ENCODE measurements around the gene SH3PXD2A. TPM values are rescaled to one million over a fixed set of nuclear protein-coding genes. Genes with fewer than 3 reads are reported as not detected.

SH3PXD2A gene
- polyA plus RNA-seq, 3 donors = 3.0 to 61.0 (median 36.1) TPM

GRCh38 chr10:103696411-103697145 lies 158.8 kb downstream of the SH3PXD2A start:
- no peak overlapping the region for H3K27ac ChIP-seq (ENCODE audit: low read depth, low read length)
- WGBS, 3 donors = 16 to 57% (median 20%) methylated on average over 10 of the region's 10 CpGs

GRCh38 chr10:103696094-103696410 lies 159.3 kb downstream of the SH3PXD2A start:
- no peak overlapping the region for H3K27ac ChIP-seq (ENCODE audit: low read depth, low read length)
- WGBS, 3 donors = 80 to 93% (median 81%) methylated on average over 5 of the region's 5 CpGs

- H3K27ac ChIP-seq (ENCODE audit: low read depth, low read length) = no peak overlapping the region
- WGBS, 3 donors = 42 to 66% (median 61%) methylated on average over 4 of the region's 4 CpGs
Measured at GRCh38 chr10:103695584-103696005, 159.8 kb downstream of the SH3PXD2A start.

GRCh38 chr10:103693812-103694205 lies 161.6 kb downstream of the SH3PXD2A start:
- WGBS, 3 donors = 42 to 49% (median 48%) methylated on average over 5 of the region's 5 CpGs
- H3K27ac ChIP-seq (ENCODE audit: low read depth, low read length) = no peak overlapping the region

GRCh38 chr10:103692952-103693811 lies 162.2 kb downstream of the SH3PXD2A start:
- 6 to 19% (median 15%) methylated on average over 41 to 69 of the region's 69 CpGs for WGBS, 3 donors
- H3K27ac ChIP-seq (ENCODE audit: low read depth, low read length) = no peak overlapping the region

GRCh38 chr10:103692436-103692951 lies 162.9 kb downstream of the SH3PXD2A start:
- 30 to 36% (median 33%) methylated on average over 32 to 35 of the region's 35 CpGs for WGBS, 3 donors
- H3K27ac ChIP-seq (ENCODE audit: low read depth, low read length) = no peak overlapping the region

GRCh38 chr10:103691723-103692435 lies 163.5 kb downstream of the SH3PXD2A start:
- no peak overlapping the region for H3K27ac ChIP-seq (ENCODE audit: low read depth, low read length)
- 53 to 60% (median 55%) methylated on average over 14 to 17 of the region's 17 CpGs for WGBS, 3 donors

GRCh38 chr10:103691267-103691666 lies 164.1 kb downstream of the SH3PXD2A start:
- 77 to 82% (median 78%) methylated on average over 4 of the region's 4 CpGs for WGBS, 3 donors
- H3K27ac ChIP-seq (ENCODE audit: low read depth, low read length) = no peak overlapping the region

- H3K27ac ChIP-seq (ENCODE audit: low read depth, low read length) = no peak overlapping the region
- 67 to 77% (median 68%) methylated on average over 2 of the region's 2 CpGs for WGBS, 3 donors
Measured at GRCh38 chr10:103690281-103690680, 165.1 kb downstream of the SH3PXD2A start.

GRCh38 chr10:103688491-103688890 lies 166.9 kb downstream of the SH3PXD2A start:
- H3K27ac ChIP-seq (ENCODE audit: low read depth, low read length) = no peak overlapping the region
- whole genome bisulfite sequencing, 3 donors = 65 to 70% (median 69%) methylated on average over 4 of the region's 4 CpGs

- no peak overlapping the region for H3K27ac ChIP-seq (ENCODE audit: low read depth, low read length)
- WGBS, 3 donors = 93 to 97% (median 93%) methylated on average over 5 of the region's 5 CpGs
Measured at GRCh38 chr10:103687718-103688117, 167.7 kb downstream of the SH3PXD2A start.

GRCh38 chr10:103687172-103687571 lies 168.2 kb downstream of the SH3PXD2A start:
- 89 to 92% (median 89%) methylated on average over 6 of the region's 6 CpGs for WGBS, 3 donors
- no peak overlapping the region for H3K27ac ChIP-seq (ENCODE audit: low read depth, low read length)

GRCh38 chr10:103685880-103686669 lies 169.3 kb downstream of the SH3PXD2A start:
- 19 to 22% (median 20%) methylated on average over 8 of the region's 8 CpGs for WGBS, 3 donors
- H3K27ac ChIP-seq (ENCODE audit: low read depth, low read length) = no peak overlapping the region

- no peak overlapping the region for H3K27ac ChIP-seq (ENCODE audit: low read depth, low read length)
- WGBS, 3 donors = 79 to 92% (median 84%) methylated on average over 4 of the region's 4 CpGs
Measured at GRCh38 chr10:103683851-103684250, 171.5 kb downstream of the SH3PXD2A start.

- 84 to 89% (median 87%) methylated on average over 11 to 12 of the region's 12 CpGs for WGBS, 3 donors
- no peak overlapping the region for H3K27ac ChIP-seq (ENCODE audit: low read depth, low read length)
Measured at GRCh38 chr10:103682631-103683030, 172.7 kb downstream of the SH3PXD2A start.

GRCh38 chr10:103681617-103682399 lies 173.6 kb downstream of the SH3PXD2A start:
- 87 to 91% (median 88%) methylated on average over 29 of the region's 29 CpGs for WGBS, 3 donors
- no peak overlapping the region for H3K27ac ChIP-seq (ENCODE audit: low read depth, low read length)

GRCh38 chr10:103680869-103681236 lies 174.5 kb downstream of the SH3PXD2A start:
- 82 to 87% (median 87%) methylated on average over 6 of the region's 6 CpGs for WGBS, 3 donors
- H3K27ac ChIP-seq (ENCODE audit: low read depth, low read length) = no peak overlapping the region

All from adipose tissue (tissue), 3 donors.